ENCODE data around the gene INAFM2. TPM values are rescaled to one million over a fixed set of nuclear protein-coding genes. Genes with fewer than 3 reads are reported as not detected.

Gene INAFM2
- total and polyA plus RNA-seq, 11 donors = 27.9 to 92.7 (median 36.1) TPM

DNA sequence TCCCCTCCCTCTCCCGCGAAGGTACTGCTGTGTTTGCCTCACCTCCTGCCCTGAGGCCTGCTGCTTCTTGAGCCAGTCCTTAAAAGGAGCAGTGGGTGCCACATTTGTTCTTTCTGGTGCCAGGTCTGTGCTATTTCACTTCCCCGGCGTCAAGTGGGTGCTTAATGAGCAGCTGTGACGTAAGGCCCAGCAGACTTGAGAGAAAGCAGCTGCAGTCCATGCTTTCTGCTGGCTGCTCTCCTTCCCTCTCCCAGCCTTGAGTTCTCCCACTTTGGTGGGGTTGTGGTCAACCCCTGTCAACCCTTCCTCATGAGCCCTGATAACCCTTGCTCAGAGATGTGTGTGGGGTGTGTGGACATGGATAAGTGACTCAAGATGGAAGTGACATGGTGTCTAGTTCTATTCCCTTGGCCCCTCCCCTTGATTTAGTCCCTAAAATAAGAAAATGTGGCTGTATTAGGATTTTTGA is 6.9 kb downstream of the INAFM2 start:
- no peaks in the 10 kb centered on the region for H3K27me3 ChIP-seq
- WGBS, 4 donors = 37 to 50% (median 47%) methylated on average over 5 of the region's 5 CpGs
- H3K4me3 ChIP-seq = no peak overlapping the region
- TF ChIP-seq POLR2A (IDR thresholded peaks at IDR 0.05) = no peak
- TF ChIP-seq, protein P1, sequence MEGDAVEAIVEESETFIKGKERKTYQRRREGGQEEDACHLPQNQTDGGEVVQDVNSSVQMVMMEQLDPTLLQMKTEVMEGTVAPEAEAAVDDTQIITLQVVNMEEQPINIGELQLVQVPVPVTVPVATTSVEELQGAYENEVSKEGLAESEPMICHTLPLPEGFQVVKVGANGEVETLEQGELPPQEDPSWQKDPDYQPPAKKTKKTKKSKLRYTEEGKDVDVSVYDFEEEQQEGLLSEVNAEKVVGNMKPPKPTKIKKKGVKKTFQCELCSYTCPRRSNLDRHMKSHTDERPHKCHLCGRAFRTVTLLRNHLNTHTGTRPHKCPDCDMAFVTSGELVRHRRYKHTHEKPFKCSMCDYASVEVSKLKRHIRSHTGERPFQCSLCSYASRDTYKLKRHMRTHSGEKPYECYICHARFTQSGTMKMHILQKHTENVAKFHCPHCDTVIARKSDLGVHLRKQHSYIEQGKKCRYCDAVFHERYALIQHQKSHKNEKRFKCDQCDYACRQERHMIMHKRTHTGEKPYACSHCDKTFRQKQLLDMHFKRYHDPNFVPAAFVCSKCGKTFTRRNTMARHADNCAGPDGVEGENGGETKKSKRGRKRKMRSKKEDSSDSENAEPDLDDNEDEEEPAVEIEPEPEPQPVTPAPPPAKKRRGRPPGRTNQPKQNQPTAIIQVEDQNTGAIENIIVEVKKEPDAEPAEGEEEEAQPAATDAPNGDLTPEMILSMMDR (IDR thresholded peaks at IDR 0.05) = no peak
- peak overlapping the region in 11 of 12 donors; percentile 52 to 99 (median 69) for H3K27ac ChIP-seq
- peaks cover 4 to 100% (median 82%) of the 10 kb centered on the region in 12 donors for H3K4me1 ChIP-seq
- ATAC-seq (peak; percentile 40 to 67 (median 60)), DNase-seq (peak in 4 of 5 donors; percentile 52 to 84 (median 66))
- peaks cover 0 to 13% (median 2%) of the 10 kb centered on the region in 9 donors for H3K36me3 ChIP-seq
- no peaks in the 10 kb centered on the region for H3K9me3 ChIP-seq
- intact Hi-C loops (cut with DNase I) = no loop called here

DNA sequence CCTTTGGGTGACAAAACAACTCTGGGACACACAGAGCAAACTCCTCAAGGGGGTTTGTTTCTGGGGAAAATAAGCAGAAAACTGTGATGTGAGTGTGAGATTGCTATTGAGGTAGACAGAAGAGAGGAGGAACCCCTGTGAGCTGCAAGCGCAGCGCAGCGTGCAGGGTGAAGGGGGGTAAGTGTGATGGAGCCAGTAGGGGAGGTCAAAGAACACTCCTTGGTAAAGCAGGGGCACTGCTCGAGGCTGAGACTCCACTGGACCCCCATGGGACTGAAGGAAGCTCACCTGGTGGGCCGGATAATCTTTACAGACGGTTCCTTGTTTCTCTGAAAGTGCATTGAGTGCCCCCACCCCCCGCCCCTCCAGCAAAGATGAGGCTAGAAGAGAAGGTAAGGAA is 7.5 kb downstream of the INAFM2 start:
- peak in 1 of 5 donors; percentile 14 for DNase-seq
- intact Hi-C loops (cut with DNase I) = no loop called here
- ATAC-seq = no peak
- Histone ChIP-seq H3K36me3 (peaks cover 0 to 15% (median 6%) of the 10 kb centered on the region in 9 donors), H3K9me3 (no peaks in the 10 kb centered on the region), H3K4me3 (no peak overlapping the region), H3K27me3 (no peaks in the 10 kb centered on the region), H3K4me1 (peaks cover 4 to 100% (median 82%) of the 10 kb centered on the region in 12 donors), H3K27ac (peak overlapping the region in 11 of 12 donors; percentile 52 to 99 (median 69))
- TF ChIP-seq, protein P1 (IDR thresholded peaks at IDR 0.05) = no peak
- 80 to 91% (median 87%) methylated on average over 7 of the region's 7 CpGs for WGBS, 4 donors

DNA sequence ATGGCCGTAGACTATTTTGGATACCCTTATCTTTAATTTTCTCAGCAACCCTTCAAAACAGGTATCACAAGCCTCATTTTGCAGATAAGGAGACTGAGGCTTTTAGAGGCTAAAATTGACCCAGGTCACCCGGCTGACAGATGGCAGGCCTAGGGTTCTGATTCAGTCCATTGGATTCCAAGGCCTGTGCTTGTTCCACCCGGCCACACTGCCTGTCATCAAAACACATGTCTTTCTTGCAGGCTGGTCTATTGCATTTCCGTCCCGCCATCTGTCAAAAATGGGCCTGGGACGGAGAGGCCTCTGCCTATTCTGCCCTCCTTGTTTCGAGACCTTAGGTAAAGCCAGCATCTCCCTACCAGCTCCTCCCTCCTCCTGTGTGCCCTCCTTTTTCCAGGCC is 8.1 kb downstream of the INAFM2 start:
- intact Hi-C loops (cut with DNase I) = no loop called here
- DNase-seq = peak in 1 of 5 donors; percentile 22
- peak overlapping the region in 8 of 12 donors; percentile 1 to 99 (median 61) for H3K27ac ChIP-seq
- peaks cover 4 to 100% (median 82%) of the 10 kb centered on the region in 12 donors for H3K4me1 ChIP-seq
- H3K9me3 ChIP-seq = no peaks in the 10 kb centered on the region
- H3K27me3 ChIP-seq = no peaks in the 10 kb centered on the region
- TF ChIP-seq, protein P1 (IDR thresholded peaks at IDR 0.05) = no peak
- no peak for TF ChIP-seq POLR2A (IDR thresholded peaks at IDR 0.05)
- 71 to 84% (median 75%) methylated on average over 7 of the region's 7 CpGs for WGBS, 4 donors
- H3K36me3 ChIP-seq = peaks cover 0 to 15% (median 6%) of the 10 kb centered on the region in 9 donors
- no peak overlapping the region for H3K4me3 ChIP-seq
- ATAC-seq = no peak

DNA sequence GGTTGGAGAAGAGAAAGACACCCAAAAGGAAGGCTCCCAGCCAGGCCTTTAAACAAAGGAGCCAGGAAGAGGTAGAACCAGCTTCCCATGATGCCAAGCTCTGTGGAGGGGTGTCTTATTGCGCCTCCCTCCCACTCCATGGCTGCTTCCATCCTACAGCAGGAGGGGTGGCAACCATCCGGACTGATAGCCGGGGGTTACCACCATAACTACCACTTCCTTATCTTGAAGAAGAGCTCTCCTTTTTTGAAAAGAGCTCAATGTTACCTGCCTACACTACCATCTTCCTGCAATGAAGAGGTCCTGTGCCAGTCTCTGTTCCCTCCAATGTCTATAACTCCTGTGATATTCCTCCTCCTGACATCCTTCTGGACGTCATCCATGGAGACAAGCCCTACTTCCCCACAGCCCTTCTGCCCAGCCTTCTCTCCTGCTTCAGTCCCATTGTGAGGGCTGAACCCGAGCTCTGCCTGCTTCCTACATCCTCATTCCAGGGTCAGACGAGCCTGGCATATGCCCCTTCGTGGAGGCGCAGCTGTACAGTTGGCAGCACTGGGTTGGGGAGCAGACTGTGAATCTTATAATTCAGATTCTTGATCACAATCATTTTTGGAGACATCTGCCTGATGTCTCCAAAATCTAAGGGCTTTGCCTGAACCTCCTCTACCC is 8.8 kb downstream of the INAFM2 start:
- DNase-seq = peak in 1 of 5 donors; percentile 0
- TF ChIP-seq, protein P1 (IDR thresholded peaks at IDR 0.05) = no peak
- no peak for TF ChIP-seq POLR2A (IDR thresholded peaks at IDR 0.05)
- H3K9me3 ChIP-seq = no peaks in the 10 kb centered on the region
- no peaks in the 10 kb centered on the region for H3K27me3 ChIP-seq
- H3K4me1 ChIP-seq = peaks cover 6 to 100% (median 82%) of the 10 kb centered on the region in 12 donors
- H3K36me3 ChIP-seq = peaks cover 0 to 18% (median 6%) of the 10 kb centered on the region in 9 donors
- no peak overlapping the region for H3K4me3 ChIP-seq
- ATAC-seq = no peak
- WGBS, 4 donors = 61 to 85% (median 74%) methylated on average over 8 of the region's 8 CpGs
- H3K27ac ChIP-seq = peak overlapping the region in 7 of 12 donors; percentile 1 to 99 (median 42)
- intact Hi-C loops (cut with DNase I) = no loop called here

Data from heart left ventricle (tissue), 16 donors.